CD4-positive, alpha-beta T cell treated with Interferon alpha-2 for 1 hour (primary cell): ENCODE results near the gene MAP3K3.

Experiments used
- DNase-seq, 2 donors: peaks; one replicate each; pipeline ENCODE4 v3.0.0-alpha.2; 2020 to 2022

MAP3K3 gene

GRCh38 chr17:63622574-63623390, 565 bp downstream of the MAP3K3 start:
- DNase-seq, result peak; percentile 40 to 59

DNA sequence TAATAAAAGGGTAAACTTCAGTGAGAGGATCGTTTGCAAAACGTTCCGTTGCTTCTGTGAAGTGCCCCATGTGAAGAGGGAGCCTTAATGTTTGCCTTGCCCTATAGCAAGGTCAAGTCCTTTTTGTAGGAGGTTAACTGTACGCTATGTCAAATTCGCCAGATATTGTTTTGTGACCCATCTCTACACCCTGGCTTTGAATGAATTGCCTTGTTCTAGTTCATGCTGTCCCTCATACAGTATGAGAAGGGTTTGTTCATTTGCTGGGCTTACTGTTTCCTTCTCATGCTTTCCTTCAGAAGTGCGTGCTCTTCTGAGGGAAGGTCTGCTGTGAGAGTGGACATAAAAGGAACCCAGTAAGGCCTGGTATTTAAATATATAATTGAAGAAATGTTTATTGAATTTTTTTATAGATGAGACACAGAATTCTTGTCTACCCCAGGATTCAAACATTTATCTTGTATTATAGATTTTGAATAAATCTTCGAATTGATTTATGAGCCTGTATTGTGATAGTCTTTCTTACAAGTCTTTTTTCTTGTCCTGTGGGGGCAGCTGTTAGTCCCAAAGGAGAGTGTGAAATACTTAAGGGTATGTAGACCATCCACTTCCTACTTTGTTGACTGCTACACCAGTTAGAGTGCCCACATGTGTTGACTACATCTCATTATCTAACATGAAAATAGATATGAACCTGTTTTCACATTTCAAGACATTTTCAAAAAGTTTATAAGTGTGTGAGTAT, 1.7 kb downstream of the MAP3K3 start:
- no peak for DNase-seq

GRCh38 chr17:63624531-63624880, 2.3 kb downstream of the MAP3K3 start:
- no peak for DNase-seq

DNA sequence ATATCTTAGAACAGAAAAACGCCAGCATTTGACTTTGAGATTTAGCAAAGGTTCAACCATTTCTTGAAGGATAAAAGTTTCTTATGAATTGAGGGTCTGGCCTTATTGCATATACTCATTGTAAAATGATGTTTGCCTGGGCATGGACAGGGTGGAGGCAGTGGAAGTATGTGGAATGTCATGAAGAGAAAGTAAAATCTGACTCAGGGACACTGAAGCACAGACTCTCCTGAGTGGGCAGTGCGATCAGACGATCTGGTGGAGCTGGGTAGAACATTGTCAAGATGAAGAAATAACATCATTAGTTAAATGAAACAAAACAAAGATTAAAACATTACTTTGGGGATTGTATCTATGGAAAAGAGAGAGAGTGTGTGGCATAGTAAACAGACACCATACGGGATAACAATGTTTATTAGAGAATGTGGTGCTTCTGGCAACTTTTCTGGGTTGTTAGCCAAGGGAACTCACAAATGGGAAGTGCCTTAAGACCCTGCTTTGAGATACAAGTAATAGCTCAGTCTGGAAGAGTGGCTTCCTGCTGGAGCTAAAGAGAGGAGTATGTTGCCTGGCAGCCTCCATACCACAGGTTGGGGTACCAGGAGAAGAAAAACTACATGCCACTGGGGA, 4.4 kb downstream of the MAP3K3 start:
- no peak for DNase-seq

DNA sequence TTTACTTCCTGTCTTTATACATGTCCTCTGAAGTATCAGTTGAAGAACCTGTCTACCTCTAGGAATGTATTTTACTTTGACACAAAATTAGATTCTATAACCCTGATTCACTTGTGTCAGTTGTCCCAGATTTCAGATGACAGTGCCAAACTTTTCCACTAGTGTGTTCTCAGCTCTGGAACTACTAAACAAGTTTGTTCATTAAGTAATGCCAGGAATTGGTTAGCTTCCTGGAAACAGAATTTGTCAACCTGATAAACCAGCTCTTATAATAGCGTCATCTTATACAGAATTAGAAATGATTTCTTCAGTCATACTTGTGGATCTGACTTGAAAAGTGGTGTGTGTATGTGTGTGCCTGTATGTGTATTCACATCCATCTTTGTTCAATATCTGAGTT, 7.4 kb downstream of the MAP3K3 start:
- no peak for DNase-seq

DNA sequence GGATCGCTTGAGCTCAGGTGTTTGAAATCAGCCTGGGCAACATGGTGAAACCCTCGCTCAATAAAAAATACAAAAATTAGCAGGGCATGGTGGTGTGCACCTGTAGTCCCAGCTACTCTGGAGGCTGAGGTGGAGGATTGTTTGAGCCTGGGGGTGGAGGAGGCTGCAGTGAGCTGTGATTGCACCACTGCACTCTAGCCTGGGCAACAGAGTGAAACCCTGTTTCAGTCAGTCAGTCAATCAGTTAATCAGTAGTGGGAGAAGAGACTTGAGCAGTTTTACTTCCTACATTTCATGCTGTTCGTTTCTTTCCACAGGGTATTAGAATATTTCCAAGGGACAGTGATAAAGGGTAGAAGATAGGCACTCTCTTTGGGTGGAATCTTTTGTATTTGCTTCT, 8.8 kb downstream of the MAP3K3 start:
- DNase-seq, result no peak

- no peak for DNase-seq
Measured at GRCh38 chr17:63631626-63632025, 9.4 kb downstream of the MAP3K3 start.

GRCh38 chr17:63633742-63634141, 11.5 kb downstream of the MAP3K3 start:
- DNase-seq, result no peak

DNA sequence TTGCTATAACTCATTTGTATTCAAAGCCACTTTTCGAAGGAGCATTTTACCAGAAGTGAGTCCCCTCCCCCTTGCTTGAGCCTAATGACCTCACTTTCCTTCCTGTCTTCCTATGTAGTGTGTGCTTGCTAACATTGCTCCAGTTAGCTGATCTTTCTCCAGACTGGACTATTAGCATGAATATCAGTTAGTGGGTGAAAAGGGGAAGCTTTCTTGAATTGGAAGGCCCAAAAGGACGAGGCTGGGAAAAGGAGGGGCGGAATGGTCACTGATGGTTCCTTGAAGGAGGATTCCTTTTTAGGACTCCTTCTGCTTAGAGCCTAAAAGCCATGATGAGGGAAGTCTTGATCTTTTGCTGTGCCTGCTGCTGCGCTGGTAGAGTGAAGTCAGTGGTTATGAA, 11.9 kb downstream of the MAP3K3 start:
- DNase-seq, result no peak

DNA sequence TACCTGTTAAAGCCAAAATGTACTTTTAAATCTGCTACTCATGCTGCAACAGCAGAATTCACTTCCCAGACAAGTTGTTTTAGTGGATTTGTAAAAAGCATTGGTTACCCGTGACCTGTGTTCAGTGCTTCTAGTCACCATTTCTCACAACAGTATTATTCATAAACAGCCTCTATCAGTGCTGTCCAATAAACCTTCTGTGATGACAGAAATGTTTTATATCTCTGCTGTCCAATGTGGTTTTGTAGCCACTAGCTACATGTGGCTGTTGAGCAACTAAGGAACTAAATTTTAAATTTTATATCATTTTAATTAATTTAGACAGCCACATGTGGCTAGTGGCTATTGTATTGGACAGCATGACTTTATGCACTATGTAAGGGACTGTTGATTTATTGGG, 12.6 kb downstream of the MAP3K3 start:
- no peak for DNase-seq

GRCh38 chr17:63635290-63635689, 13.1 kb downstream of the MAP3K3 start:
- DNase-seq, result no peak

DNA sequence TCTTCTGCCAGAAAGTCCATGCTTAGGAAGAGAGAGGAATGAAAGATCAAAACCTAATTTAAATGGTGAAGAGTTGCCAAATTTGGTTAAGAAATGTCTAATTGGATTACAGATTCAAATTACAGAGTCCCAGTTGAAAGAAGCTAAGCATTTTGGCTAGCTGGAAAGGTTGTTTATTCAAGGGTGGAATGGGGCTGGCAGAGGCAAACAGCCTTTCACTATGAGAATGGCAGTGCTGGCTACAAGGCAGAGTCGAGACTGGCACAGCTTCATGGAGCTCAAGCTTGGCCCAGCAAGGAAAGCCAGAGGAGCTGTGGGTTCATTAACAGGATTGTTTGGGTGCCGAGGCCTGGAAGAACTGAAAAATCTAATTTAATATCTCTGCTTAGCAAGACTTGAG, 13.6 kb downstream of the MAP3K3 start:
- no peak for DNase-seq

DNA sequence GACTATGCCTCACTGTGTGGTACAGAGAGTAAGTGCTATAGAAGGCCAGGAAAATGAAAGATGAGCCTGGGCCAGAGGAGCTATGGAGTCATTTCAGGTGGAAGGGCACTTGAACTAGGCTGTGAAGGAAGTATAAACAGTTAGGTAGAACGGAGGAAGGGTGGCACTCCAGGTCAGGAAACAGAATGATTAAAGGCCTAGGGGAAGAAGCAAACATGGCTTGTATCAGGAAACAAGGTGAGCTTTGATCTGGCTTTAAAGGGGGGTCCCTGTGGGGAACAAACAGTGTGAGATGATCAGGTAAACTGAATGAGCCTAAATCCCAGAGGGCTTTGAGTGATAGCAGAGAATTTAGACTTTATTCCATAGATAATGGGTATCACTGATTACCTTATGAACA, 16.9 kb downstream of the MAP3K3 start:
- DNase-seq, result no peak

DNA sequence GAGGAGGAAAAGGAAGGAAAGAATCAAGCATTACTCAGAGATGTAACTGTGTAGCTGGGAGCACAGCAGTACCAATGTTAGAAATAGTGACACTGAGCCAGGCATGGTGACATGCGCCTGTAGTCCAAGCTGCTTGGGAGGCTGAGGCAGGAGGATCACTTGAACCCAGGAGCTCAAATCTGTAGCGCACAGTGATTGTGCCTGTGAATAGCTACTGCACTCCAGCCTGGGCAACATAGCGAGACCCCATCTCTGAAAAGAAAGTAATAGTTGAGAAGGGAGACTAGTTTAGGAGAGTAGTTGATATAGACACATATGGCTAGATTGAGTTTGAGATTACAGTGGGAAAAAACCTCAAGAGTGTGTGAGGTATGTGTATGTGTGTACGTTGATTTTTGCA, 17.8 kb downstream of the MAP3K3 start:
- DNase-seq, result no peak

DNA sequence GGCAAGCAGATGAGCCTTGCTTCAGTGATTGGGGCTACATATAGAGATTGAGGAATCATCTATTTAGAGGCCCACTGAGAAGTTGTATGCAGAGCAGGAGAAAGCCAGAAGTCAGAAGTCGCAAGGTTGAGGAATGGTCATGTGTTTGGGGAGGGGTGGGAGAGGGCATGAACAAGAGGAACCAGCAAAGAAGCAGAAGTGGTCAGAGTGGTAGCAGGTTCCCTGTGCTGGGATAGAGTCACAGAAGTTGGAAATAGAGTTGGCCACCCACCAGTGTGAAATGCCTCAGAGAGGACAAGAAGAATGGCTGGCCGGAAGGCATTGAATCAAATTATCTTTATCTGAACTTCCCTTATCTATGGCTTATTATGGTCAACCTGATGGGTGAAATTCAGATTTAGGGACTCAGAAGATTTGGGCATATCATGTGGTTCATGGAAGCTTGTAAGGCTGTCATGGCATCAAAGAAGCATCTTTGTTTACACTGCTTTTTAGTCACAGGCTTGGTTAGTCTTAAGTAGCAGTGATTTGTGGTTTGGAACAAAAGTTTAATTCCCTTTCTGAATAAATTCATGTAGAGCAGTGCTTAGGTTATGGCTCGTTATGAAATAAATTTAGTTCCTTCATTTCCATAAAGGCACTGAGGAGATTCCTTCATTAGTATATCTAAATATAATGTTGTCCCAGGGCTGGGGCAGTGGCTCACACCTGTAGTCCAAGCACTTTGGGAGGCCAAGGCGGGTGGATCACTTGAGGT, 19.7 kb downstream of the MAP3K3 start:
- peak; percentile 10 to 52 for DNase-seq

DNA sequence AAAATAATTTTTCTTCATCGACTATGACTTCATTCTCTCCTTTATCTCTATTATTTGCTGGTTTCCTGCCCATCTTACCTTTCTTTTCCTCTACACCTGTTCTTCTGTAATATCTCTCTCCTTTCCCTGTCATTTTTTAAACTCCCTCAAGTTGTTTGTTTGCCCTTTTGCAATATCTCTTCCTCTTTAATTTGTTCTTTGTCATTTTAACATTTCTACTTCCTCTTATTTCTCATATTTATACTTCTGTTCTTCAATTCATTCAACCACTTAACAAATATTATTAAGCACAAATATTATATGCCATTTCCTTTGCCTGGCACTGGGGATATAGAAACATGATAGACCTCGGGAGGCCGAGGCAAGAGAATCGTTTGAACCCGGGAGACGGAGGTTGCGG, 22.6 kb downstream of the MAP3K3 start:
- DNase-seq, result no peak

GRCh38 chr17:63645775-63646487, 23.7 kb downstream of the MAP3K3 start:
- DNase-seq, result no peak

DNA sequence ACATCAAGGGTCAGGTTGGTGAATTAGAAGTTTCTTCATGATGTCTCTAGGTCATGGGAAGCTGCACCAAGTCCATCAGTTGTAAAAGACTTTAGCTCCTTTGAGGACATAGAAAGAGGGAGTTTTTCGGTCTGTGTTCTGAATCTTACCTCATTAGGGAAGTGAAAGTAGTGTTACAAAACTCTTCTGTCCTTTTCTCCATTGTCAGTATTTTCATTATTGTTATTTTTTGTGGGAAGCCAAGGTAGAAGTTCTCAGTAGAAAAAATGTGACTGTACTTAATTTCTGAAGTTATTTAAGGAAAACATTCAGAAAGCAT, 24.2 kb downstream of the MAP3K3 start:
- DNase-seq, result no peak

GRCh38 chr17:63647065-63647725, 25.0 kb downstream of the MAP3K3 start:
- no peak for DNase-seq

DNA sequence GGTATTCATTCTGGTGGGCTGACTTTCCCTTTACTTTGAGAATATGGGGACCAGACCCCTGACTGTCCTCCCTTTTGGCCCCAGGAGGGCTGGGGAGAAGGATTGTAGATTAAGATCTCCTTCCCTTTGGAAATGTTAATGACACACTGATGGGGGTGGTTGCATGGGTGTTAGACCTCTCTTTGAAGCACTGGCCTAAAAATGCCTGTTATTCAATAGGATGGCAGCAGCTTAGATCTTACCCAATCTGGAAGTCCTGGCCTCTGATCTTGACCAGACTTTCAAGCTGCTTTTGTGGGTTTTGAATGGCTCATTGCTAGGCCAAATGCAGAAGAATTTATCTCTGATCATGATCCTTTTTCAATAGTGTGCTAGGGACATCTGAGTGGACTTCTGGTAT, 25.7 kb downstream of the MAP3K3 start:
- no peak for DNase-seq

GRCh38 chr17:63649813-63650212, 27.6 kb downstream of the MAP3K3 start:
- DNase-seq, result no peak

GRCh38 chr17:63652106-63652505, 29.9 kb downstream of the MAP3K3 start:
- no peak for DNase-seq
